Ammon's horn (tissue), 1 donor: ENCODE results near the gene HRAS.

Experiments
- DNase-seq: peaks from one replicate; pipeline ENCODE4 v3.0.0-alpha.2; 2016; ENCODE audit warnings: low spot score

Gene HRAS

GRCh38 chr11:553083-553987 is 18.0 kb upstream of the HRAS start:
- no peak for DNase-seq

DNA sequence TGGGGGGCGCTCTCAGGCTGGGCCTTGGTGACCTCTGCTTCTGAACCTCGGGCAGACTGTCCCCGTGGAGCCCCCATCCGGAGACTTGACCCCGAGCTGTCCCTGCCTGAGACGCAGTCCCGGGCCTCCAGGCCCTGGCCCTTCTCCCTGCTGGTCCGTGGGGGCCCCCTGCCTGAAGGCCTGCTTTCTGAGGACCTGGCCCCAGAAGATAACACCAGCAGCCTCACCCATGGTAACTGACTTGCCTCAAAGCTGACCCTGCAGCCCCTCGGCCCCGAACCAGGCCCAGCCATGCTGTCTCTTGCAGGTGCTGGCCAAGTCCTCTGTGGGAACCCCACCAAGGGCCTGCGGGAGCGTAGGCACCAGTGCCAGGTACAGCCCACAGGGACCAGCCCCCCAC is 16.2 kb upstream of the HRAS start:
- no peak for DNase-seq

GRCh38 chr11:551131-551530 is 15.8 kb upstream of the HRAS start:
- DNase-seq = no peak

DNA sequence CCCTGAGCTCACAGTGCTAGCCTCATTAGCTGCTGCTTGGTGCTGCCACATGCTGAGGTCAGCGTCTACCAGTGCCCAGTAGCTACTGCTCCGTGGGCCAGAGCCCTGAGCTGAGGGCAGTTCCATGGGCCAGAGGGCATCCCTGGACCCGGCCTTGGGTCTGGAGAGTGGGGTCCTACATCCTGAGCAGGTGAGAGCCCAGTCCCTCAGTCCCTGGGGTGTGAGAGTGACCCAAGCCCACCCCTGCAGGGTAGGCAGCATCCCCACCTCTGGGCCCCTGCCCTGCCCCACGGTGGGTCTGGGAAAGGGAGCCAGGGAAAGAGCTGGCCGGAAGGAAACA is 15.3 kb upstream of the HRAS start:
- no peak for DNase-seq

GRCh38 chr11:550021-550745 is 14.8 kb upstream of the HRAS start:
- no peak for DNase-seq

DNA sequence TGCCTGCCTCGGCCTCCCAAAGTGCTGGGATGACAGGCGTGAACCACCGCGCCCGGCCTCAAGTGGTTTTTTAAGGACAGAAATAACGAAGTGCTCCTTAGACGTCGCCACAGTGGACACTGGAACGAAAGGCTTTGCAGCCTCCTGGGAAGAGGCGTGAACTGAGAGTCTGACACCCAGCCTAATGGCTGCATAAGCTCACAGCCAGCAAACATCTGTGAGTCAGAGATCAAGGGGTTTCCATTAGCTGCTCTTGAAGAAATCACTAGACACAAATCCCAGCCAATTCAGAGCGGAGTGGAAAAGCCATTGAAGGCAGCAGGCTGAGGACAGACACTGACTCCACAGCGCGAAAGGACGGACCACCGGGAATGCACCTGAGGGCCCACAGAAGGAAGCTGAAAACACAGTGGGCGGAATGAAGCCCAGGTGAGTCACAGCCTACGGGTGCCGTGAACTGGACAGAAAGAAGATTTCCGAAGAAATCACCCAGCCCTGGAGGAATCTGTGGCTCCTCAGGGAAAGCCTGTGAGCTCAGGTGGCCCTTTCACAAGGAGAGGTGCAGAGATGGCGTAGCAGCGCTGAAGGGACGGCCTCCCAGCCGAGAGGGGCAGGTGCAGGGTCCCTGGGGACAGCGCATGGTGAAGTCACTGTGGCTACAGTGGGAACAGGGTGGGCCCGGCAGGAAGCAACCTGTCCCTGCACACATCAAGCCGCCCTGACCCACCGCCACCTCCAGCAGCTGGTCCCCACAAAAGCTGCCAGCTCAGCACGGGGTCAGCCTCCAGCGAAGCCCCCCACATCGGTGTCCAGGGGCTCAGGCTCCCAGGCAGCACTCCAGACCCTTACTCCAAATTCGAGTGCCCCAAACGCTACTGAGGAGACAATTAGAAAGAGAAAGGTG is 13.6 kb upstream of the HRAS start:
- DNase-seq = no peak

GRCh38 chr11:545171-545570 is 9.8 kb upstream of the HRAS start:
- no peak for DNase-seq

DNA sequence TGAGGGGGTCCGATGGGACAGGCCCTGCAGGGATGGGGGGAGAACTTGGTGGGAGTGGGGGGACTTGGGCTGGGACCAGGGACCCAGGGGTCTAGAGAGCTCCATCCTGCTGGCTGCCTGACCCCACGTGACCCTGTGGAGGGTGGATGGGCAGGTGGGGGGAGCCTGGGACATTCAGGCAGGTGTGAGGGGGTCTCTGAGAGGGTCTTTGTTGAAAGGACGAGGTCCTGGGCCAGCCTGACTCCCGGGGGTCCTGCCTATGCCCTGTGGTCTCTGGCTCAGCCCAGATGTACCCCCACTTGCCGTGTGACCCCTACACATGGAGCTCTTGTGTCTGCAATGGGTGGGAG is 9.4 kb upstream of the HRAS start:
- DNase-seq = no peak

DNA sequence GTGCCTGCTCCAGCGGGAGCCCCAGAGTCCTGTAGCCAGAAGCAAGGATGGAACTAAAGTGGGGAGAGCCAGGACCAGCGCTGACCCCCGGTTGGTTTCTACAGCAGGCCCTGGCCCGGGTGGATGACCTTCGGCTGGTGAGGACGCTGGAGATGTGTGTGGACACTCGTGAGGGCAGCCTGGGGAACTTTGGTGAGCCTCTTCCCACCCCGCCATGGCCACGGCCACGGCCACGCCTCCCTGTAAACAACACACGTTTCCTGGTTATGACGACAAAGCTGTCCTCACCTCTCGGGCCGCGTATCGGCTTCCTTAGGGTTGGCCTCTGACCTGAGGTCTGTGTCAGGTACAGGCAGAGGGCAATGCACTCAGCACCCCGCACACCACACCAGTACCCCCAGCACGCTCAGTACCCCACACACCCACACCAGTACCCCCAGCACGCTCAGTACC is 6.1 kb upstream of the HRAS start:
- DNase-seq = no peak

DNA sequence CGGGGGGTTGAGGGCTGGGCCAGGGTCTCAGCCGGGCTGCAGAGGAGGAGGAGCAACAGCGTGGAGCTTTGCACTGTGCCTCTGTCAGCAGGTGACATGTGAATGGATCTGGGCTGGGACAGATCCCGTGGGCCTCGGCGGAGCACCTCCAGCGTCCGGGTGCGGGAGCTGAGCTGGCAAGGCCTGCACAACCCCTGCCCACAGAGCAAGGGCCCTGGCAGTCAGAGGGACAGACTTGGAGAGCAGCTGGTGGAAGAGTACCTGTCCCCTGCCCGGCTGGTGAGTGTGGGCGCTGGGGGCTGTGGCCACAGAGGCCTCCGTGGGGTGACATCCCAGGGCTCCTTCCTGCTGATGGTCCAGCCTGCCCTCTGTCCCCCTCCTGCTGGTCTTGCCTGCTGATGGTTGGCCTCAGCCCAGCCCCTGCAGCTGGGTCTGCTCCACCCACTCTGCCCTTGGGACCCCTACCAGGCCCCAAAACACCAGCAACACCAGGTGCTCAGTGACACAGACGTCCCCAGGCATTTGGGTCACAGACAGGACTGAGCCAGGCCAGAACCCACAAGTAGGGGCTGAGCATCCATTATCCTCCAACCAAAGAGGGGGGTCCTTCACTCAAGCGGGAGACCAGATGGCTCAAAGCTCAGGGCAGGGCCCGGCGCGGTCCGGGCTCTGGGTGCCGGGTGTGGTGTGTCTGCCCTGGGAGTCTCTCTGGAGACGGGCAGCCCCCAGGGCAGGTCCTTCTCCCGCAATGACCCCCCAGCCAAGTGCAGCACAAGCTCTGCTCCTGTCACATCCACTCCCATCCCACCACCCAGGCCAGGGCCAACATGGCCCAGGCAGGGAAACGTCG is 5.4 kb upstream of the HRAS start:
- DNase-seq = no peak

DNA sequence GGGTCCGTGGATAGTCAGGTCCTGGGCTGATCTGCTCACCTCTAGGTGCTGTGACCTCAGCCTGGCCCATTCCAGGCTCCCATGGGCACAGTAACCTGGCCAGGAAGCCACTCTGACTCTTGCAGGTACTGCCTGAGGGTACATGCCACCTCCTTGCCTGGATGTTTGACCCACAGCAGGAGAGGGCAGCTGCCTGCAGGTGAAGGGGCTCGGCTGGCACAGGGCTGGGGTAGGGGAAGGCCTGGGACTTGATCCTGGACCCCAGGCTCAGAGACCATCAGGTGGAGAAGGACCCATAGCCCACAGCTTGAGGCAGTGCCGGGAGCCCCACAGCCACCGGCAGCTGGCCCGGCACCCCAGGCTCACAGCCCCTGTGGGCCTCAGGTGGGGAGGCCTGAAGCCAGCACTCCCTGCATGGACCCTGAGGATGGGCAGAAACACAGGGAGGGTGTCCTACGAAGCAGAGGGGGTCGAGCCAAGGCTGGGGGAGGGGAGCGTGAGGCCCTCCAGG is 4.7 kb upstream of the HRAS start:
- no peak for DNase-seq

- DNase-seq = no peak
Measured at GRCh38 chr11:538431-539051, 3.2 kb upstream of the HRAS start.

DNA sequence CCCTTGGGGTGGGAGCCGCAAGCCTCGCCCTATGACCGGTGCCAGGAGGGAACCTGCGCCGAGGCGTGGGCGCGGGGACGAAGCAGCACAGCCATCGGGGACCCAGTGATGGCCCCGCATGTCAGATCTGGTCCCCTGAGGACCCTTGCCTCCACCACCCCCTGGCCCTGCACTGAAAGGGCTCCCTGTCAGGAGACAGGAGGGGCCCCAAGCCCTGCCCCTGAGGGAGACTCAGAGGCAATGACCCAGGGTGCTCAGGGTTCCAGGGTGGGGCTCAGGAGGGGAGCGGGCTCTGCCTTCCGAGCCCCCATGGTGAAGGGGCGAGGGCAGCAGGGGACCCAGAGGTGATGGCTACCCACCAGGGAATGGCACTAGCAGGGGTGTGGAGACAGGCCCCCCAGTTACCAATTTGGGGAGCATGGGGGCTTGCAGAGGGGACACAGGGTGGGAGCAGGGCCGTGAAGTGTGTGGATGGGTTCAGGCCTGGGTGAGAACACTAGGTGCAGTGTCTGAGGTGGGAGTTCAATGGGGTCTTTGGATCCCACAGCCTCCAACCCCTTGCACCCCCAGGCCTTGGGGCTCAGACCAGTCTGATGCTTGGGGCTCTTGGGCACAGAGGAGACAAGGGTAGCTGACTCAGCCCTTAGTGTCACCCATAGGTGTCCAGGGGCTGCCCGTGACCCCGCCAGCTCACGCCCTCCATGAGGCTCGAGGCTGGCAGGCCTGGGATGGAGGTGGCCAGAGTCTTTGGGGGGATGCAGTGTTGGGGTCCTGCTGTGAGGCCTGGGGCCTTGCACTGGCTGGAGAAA is 2.5 kb upstream of the HRAS start:
- DNase-seq = no peak

- no peak for DNase-seq
Measured at GRCh38 chr11:536841-537621, 1.7 kb upstream of the HRAS start, which contains the start of gene LRRC56. Gene LRRC56, plus strand, starts transcription at chr11:537527. Its CDS starts 3,158 bp downstream, at chr11:540685.

DNA sequence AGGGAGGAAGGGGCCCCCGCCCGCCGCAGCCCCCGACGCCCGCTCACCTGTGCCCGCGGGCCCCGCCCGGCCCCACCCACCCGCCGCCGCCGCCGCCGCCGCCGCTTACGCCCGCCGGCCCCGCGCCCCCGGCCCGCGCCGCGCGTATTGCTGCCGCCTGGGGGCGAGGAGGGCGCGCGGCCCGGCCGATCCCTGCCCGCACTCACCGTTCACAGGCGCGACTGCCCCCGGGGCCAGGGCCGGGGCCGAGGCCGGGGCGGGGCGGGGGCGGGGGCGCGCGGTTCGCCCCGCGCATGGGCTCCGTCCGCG is 212 bp downstream of the HRAS start:
- DNase-seq = no peak

DNA sequence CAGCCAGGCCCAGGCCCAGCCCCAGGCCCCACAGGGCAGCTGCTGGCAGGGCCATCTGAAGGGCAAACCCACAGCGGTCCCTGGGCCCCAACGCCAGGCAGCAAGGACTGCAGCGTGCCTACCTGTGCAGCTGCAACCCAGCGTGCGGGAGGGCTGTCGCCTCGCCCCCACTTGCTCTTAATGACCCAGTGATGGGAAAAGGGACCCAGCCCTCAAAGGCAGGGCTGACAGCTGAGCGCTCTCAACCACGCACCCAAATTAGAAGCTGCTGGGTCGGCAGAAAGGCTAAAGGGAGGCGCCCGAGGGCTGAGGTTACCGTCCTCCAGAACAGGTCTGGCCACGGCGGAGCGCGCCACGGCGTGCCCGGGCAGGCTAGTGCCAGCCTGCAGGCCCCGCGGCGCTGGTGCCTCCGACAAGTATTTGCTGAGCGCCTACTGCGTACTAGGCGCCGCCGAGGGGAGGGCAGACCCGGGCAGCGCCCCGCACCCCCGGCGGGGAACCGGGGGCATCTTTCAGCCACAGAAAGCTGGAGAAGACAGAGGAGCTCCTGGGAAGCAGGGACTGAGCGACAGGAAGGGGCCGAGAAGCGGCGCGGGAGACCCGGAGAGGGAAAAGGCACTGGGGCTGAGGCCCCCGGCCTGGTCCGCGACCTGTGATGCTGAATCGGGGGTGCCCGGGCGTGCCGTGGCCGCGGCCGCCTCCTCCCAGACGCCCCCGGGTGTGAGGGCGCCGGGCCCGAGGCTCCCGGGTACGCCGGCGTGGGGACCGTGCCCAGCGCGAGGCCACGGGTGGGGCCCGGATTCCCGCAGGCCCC is 773 bp downstream of the HRAS start:
- no peak for DNase-seq

DNA sequence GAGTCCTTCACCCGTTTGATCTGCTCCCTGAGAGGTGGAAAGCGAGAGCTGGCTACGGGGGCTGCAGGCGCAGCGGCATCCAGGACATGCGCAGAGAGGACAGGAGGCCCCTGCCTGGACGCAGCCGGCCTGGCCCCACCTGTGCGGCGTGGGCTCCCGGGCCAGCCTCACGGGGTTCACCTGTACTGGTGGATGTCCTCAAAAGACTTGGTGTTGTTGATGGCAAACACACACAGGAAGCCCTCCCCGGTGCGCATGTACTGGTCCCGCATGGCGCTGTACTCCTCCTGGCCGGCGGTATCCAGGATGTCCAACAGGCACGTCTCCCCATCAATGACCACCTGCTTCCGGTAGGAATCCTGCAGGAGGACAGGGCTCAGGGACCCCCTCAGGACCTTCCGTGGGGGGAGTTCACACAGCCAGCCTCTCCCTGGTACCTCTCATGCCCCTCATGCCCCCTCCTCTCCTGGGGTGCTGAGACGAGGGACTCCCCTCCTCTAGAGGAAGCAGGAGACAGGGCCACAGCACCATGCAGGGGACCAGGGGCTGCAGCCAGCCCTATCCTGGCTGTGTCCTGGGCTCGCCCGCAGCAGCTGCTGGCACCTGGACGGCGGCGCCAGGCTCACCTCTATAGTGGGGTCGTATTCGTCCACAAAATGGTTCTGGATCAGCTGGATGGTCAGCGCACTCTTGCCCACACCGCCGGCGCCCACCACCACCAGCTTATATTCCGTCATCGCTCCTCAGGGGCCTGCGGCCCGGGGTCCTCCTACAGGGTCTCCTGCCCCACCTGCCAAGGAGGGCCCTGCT is 1.6 kb downstream of the HRAS start:
- no peak for DNase-seq
